SKM-1 treated with dmso at 0.1 percent for 144 hours (cell line): ENCODE measurements around the gene MTHFD1L.

Experiments
- DNase-seq: peaks from one replicate; lab custom pipeline; 2025; ENCODE audit not compliant: unreplicated experiment; lab: John Stamatoyannopoulos, UW

MTHFD1L gene

DNA sequence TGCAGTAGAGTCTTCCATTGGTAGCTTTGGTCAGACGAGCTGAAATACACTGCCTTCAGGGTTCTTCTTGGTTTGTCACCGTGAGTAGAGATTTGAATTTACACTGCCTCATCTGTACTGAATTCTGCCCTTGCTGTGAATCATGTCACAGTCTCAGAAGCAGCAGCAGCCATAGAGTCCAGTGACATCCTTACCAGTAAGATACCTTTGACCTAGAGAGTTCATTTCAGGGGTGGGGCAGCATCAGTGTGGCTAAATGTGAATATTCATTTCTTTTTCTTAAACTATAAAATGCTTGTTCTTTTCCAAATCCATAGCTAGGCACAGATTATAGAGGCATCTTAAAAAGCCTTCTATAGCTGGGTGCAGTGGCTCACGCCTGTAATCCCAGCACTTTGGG lies 223.5 kb downstream of the MTHFD1L start:
- no peak for DNase-seq

DNA sequence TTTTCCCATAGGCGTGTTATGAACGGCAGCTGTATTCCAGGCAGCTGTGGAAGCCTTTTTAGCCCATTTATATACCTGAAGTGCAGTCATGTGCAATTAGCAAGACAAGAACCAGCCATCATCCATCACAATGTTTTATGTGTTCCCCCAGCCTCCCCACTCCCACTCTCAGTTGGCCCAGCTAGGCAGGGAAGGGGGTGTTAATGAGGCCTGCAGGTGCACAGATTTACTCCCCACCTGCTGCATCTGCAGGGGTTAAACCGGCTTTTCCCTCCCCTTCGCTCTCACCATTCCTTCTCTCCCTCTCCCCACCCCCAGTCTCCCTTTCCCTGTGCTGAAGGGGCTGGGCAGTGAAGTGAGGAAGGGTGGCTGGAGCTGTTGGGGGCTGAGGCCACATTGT lies 224.5 kb downstream of the MTHFD1L start:
- no peak for DNase-seq

DNA sequence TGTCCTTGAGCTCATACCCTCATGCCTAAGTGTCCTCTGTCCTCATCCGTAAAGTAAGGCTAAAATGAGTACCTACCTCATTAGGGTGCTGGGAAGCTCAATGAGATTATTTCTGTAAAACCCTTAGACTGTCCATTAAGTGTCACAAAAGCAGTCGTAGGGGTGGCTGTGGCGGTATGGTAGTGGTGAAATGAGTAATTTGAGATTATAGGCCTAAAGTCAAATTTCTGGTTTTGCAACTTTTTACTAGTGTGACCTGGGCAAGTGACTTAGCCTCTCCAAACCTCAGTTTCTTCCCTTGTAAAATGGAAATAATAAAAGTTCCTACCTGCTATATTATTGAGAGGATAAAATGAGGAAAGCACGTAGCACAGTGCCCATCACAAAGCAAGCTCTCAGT lies 226.1 kb downstream of the MTHFD1L start:
- DNase-seq, result no peak

DNA sequence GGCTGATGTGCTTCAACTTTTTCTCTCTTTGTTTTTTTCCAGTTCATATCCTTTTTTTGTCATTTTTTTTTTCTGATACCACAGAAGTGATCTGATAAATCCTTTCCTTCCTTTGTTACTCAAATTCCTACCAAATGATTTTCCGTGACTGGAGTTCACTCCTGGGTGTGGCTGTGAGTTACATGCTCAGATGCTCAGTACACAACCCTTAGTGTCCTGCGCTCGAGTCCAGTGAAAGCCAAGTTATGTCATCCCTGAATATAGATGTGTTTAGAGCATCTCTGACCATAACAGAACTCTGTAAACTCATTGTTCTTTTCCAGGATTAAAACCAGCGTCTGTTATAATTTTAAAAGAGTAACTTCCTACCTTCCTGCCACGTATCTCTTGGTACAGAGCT lies 227.1 kb downstream of the MTHFD1L start:
- no peak for DNase-seq

DNA sequence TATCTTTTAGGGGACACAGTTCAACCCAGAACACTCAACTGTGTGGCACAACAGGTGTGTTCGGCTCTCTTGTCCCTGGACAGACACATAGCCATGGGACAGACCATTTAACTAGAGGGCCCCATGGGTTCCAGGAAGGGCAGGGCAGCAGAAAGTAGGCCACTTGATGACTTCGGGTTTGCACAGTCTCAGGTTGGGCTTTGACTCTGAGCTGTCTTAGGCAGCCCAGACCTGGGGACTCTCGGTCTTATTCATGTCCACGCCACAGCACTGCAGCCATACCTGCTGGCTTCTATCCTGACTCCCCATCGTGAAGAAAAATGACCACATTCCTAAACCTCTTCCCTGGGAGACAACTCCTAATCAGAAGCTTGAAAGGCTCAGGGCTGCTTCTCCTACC lies 228.2 kb downstream of the MTHFD1L start:
- no peak for DNase-seq

DNA sequence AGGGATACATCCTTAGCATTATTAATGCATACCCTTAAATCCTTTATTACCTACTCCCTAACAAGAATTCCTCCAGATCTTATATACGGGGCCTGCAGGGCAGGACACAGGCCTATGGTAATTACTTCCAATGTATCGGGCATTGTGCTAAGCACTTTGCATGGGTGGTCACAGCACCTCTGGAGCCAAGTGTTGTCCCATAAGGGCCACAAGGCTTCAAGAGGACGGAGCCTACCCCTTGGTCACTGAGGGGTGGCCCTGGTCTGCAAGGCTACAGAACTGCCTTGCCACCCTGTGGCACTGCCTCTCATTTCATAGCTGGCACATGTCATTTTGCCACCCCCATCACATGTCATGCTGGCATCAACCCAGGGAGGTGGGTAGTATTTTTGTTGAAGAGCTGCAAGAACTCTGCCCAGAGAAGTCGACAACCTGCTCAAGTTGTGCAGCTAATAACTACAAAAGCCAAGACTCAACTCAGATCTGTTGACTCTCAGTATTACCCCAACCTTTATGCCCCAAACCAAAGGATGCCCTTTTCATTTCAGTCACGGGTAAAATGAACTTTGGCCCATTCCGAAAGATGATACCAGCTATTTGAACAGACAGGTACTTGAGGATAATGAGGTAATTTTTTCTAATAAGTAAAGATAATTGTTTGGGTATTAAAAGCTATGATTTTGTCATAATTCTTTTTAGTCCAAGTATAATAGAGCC lies 230.2 kb downstream of the MTHFD1L start:
- no peak for DNase-seq

DNA sequence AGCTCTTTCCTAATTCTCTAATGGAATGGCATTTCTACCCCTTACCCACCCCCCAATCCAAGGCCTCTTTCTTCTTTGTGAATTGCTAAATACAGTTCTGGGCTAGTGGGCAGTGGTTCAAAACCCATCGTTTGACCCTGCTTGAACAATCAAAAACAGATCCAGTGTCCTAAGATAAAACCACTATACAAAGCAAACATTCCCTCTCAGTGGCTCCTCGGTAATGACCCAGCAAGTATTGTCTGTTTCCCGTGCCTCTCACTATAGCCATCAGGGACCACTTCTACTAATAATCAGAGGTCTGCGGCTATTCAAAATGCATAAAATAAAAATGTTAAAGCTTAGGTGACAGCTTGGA lies 230.7 kb downstream of the MTHFD1L start:
- DNase-seq, result no peak

DNA sequence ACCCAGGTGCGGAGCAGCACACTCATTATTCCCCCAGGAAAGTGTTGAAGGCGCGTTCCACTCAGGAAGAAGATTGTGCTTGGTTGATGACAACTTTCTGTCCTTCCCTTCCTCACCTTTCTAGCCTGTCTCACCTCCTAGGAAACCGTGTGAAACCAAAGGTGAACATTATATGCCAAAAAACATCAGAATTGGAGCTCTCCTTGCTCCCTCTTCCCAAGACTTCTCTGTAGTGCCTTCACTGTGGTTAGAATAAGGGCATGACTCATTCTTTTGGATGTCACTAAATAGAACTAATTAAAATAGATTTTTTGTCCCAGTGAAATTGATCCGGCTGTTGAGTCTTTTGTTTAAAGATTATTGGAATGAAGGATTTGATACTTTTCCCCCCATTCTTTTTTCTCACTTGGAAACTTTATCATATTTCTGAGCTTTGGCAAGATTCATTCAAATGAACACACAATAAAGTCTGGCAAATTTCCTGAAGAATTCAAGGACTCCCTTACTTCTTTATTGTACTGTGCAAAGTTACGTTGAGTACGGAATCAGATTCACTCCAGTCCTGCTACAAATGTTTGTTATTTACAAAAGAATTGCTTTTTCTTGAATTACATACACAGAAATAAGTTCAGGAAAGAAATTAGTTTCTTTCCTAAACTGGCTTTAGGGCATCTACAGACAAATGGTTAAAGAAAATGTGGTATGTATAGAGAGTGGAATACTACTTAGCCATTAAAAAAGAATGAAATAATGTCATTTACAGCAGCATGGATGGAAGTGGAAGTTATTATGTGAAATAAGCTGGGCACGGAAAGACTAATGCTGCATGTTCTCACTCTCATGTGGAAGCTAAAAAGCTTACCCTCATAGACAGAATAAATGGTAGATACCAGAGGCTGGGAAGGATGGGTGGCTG lies 231.4 kb downstream of the MTHFD1L start:
- DNase-seq, result no peak

DNA sequence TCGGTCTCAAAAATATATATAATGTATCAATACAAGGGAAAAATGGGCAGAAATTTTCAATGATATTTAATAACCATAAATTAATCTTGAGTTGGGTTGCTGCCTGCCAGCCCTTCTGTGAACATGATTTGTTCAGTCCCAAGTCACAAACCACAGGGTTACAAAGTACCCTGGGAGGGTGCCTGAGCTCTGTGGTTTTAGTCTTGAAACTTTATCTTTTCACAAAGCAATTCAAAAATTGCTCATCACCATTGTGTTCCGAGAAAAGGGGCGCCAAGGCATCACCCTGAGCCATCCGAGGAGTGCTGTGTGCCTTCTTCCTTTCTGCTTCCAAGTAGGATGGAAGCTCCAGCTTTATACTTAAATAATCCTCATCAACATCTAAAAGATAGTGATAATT lies 232.7 kb downstream of the MTHFD1L start:
- DNase-seq, result no peak

DNA sequence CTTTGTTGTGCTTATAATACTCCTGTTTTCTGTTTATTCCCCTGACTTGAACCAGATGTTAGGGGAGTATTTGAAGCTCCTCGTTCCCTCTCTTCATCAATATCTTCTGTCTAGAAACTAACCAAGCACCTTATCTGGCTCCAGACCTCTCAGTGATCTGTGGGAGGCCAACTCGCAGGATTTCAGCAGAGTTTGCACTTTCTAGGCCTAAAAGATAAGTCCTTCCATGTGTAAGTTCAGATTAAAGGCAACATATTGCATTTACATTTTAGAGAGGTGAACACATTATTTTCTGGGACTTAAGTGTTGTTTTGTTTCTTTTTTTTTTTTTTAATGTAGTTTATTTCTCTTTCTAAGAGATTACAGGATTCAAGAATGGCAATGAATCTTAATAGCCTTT lies 234.8 kb downstream of the MTHFD1L start:
- no peak for DNase-seq

DNA sequence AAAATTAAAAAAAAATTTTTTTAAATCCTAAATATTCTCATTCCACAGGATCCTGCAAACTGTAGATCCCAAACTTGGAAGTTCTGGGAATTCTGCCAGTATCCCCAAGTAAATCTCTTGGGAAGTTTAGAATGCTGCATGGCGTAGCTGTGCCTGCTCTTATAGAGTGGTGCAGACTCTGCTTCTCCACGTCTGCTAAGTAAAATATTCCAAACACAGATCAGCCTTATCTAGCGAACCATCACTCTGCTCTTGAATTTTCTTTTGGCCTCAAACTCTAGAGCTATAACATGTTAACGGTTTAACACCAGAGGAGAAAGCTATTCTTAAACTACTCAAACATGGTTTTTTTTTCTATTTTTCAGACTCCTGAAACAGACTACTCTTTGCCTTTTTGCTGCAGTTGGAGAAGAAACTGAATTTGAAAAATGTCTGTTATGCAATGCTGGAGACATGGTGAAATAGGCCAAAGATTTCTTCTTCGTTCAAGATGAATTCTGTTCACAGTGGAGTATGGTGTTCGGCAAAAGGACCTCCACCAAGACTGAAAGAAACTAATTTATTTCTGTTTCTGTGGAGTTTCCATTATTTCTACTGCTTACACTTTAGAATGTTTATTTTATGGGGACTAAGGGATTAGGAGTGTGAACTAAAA lies 235.8 kb downstream of the MTHFD1L start:
- no peak for DNase-seq

DNA sequence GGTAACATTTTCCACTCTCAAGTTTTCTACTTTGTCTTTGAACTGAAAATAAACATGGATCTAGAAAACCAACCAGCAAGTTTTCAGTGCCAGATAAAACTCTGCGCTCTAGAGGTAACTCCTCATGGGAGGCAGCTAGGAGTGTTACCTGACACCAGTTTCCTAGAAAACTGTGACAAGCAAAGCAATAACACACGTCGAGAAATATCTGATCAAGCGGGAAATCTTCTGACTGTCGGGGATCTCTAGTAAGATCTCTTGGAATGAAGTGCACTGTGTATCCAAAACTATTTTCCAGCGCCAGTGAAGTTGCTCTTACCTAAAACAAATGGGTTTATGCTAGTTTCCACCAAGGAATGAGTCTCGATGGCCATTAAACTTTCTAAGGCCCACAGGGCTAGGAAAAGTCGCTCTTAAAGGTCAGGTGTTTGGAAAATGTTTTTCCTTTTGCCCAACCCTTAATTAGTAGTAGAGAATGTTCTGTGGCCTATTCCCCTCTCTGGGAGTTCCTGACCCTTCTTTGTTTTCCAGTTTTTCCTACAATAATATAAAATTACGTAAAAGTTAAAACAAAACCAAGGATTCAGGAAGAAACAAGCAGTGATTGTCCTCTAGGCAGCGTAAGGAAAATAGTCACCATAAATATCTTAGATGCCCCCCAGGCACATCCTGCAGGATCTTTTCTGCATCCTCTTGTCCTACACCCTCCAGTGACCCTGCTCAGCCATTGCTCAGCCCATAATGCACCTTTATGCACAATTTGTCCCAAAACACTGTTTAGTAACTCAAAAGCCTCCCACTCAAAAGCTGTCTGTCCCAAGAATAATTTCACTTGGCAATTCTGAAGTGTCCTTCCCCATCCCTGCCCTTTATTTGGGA lies 236.6 kb downstream of the MTHFD1L start:
- no peak for DNase-seq

DNA sequence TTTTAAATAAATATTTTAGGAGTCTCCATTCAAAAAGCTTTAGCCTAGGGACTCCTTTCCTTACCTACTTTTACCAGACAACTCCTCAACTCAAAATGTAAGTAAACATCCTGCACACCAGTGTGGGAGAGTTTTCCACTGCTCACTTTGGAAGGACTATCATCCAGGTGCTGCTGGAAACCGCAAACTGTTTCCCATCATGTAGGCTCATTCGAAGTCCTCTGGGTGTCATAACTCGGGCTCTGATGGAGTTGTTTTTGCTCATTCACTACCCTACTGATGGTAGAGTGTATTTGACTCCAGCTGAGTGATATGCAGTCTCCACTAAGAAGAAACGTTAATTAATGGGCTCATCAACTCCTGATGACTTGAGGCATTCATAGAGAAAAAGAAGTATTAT lies 237.8 kb downstream of the MTHFD1L start:
- no peak for DNase-seq

DNA sequence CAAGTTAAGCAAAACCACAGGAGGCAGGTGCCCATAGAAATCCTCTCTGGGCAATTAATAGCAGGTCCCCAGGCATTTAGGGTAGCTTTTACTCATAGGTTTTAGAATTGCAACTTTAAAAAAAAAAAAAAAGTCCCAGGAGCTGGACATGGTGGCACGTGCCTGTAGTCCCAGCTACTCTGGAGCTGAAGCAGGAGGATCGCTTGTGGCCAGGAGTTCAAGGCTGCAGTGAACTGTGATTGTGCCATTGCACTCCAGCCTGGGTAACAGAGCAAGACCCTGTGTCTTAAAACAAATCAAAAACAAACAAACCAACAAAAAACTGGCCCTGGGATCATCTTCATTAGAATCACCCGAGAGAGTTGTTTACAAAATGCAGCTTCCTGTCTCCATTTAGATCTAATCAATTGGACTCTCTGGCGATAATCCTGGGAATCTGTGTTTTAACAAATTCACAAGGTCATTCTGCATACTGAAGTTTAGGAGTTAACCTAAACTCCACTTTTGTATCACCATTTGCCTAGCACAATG lies 242.5 kb downstream of the MTHFD1L start:
- no peak for DNase-seq

DNA sequence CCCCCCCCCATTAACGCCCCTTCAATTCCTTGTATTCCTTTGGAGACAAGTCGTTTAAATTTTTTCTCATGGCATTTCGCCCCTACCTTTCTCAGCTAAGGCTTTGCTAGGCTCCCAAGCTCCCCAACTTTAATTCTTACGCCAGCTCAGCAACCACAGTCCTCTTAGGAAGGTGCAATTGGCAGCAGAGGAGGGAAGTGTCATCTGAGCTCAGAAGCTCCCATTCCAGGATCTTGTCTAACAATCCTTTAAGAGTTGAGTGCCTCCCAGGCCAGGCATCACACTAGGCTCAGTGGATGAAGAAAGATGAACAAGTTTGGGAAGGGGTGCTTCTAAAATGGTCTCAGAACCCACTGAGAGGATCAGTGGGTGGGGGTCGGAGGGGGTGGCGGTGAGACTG lies 243.0 kb downstream of the MTHFD1L start:
- no peak for DNase-seq

DNA sequence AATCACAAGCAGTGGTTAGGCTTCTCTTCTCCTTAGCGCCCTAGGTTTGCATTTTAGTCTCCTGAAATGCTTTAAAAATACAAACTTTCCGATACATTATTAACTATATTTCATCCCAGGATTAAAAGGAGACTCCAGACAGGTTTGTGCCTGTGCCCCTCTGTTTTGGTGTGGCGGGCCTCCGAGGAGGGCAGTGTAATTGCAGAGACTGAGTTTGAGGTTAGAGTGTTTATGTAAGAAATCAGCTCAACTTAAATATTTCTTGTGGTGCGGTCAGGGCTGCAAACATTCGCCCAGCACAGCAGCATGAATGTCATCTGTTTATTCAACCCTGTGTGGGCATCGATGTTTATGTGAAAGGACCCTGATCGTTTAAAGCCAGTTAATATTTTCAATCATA lies 243.9 kb downstream of the MTHFD1L start:
- no peak for DNase-seq

DNA sequence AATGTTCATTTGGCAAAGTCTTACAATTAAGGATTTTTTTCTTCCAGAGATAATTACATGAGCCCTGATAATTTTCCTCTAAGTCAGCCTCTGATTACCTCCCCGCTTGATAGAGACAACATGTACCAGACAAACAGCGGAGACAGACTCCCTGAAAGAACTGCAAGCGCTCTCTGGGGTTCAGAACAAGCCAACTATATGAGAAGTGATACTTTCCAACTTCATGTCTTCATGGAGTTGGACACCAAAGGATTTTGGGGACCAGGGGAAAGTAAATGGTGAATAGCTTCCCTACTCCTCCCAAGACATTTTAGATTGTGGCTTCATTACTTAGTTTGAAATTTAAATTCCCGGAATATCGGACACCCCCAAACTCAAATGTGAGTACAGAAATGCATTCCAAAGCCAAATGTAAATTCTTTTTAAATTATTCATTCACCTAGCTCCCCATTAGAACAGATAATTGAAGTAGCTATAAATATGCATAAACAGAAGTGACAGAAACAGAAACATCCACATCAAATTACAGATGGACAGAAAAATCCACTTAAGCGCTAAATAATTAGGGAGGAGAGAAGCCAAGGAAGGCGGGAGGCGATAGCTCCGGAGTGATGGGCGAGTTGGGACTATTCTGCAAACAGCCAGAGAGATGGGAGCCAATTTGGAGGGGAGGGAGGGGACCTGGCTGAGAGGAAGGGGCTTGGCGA lies 244.5 kb downstream of the MTHFD1L start:
- no peak for DNase-seq

DNA sequence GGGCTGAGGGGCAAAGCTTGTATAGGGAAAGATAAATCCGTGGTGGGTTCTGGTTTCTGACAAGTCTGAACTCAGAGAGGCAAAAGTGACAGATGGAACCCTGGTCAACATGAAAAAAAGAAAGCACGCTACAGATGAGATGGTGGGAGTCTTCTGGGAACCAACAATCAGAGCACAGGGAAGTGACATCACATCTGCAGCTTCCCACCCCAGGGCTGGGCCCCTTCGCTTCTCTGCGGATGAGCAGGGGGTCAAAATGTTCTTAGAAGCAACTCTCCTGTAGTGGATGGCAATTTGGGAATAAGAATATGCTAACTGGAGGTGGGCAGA lies 245.0 kb downstream of the MTHFD1L start:
- no peak for DNase-seq

DNA sequence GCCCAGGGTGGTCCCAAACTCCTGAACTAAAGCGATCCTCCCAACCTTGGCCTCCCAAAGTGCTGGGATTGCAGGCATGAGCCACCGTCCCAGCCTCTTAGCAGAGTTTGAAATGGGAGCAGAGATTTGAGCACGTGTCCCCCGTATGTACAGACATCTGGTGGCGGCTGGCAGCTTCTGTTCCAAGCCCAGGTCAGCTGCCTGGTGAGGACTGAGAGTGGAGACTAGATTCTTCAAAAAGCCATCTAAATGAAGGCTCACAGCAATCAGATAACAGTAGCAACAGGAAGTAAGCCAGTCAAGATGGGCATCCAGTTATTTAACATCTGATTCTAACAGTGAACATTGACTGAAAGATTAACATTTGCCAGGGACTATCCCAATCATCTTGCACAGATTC lies 246.2 kb downstream of the MTHFD1L start:
- DNase-seq, result no peak

DNA sequence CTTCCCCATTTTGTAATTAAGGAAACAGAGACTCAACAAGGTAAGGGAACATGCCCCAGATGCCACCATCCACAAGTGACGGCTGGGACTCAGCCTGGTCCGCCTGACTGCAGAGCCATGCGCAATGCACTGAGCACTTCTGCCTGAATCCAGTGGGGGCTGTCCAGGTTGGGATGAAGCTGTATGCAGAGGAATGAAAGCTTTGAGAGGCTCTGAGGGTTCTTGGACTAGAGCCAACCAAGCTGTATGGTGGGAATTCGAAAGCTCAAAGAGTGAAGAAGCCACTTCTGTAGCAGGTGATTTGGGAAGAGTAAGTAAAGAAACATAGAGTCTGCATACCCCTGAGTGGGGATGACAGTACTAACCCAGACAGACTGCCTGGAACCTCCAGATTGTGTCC lies 246.6 kb downstream of the MTHFD1L start:
- DNase-seq, result no peak
